Endothelial cell of umbilical vein (primary cell): ENCODE results near the gene PCNX1. TPM values are rescaled to one million over a fixed set of nuclear protein-coding genes. Genes with fewer than 3 reads are reported as not detected.

ENCODE experiments used
- BruUV-seq: library from RNA; stranded (reverse); fragments of 400-500 nt; replicated peaks from 2 replicates; lab custom pipeline; 2021; lab: Mats Ljungman, UMichigan
- CTCF ChIA-PET: fragments of 300-600, 350-600 bp; sonication (Branson Sonifier 250); formaldehyde crosslinking; loops from one replicate; lab custom pipeline; 2021; ENCODE audit warnings: antibody characterized with exemption, inconsistent platforms; lab: Charles Lee
- POLR2A ChIA-PET: fragments of 300-600, 350-600 bp; sonication (Branson Sonifier 250); formaldehyde crosslinking; loops from one replicate; lab custom pipeline; 2021; ENCODE audit warnings: antibody characterized with exemption, inconsistent platforms; lab: Charles Lee
- DNase-seq: peaks from one replicate; pipeline ENCODE4 v3.0.0-alpha.2; 2011; ENCODE audit warnings: low read depth, low spot score
- FAIRE-seq: peaks from 2 replicates; lab custom pipeline; 2011; peaks lifted over from hg19 to GRCh38; lab: Jason Lieb, UNC
- H2AFZ ChIP-seq: 2 replicates; pipeline ENCODE4 v1.6.0; 2012; ENCODE audit warnings: low read depth, low read length, control low read depth, inconsistent platforms
- H3K27ac ChIP-seq: 2 replicates; pipeline ENCODE4 v1.5.1; 2011; ENCODE audit warnings: low read depth, mild to moderate bottlenecking, control low read depth, low read length, moderate library complexity; ENCODE audit not compliant: insufficient read depth
- H3K27me3 ChIP-seq, 2 experiments: 2 replicates each; pipeline versions ENCODE4 v1.6.0 to v1.6.1; 2011; ENCODE audit warnings: low read length in 2 of 2, mixed read lengths in 1 of 2; ENCODE audit not compliant: control insufficient read depth in 2 of 2, insufficient read depth in 2 of 2
- H3K36me3 ChIP-seq, 2 experiments: 2 replicates in 1 of 2; 3 replicates in 1 of 2; pipeline ENCODE4 v1.5.1; 2011; ENCODE audit warnings: low read length in 2 of 2, mild to moderate bottlenecking in 1 of 2, moderate library complexity in 1 of 2; ENCODE audit not compliant: control insufficient read depth in 2 of 2, insufficient read depth in 2 of 2; ENCODE audit errors: extremely low read depth in 1 of 2
- H3K4me1 ChIP-seq: 3 replicates; pipeline ENCODE4 v1.5.1; 2011; ENCODE audit warnings: mild to moderate bottlenecking, low read length; ENCODE audit not compliant: control insufficient read depth, insufficient read depth; ENCODE audit errors: extremely low read depth
- H3K4me2 ChIP-seq: 2 replicates; pipeline ENCODE4 v1.6.1; 2011; ENCODE audit warnings: low read length, control low read depth, mixed read lengths; ENCODE audit not compliant: insufficient read depth
- H3K4me3 ChIP-seq, 3 experiments: fragments of 200-600 bp in 1 of 3; sonication (generic), shearing (Covaris generic) in 1 of 3; replicated peaks in 1 of 3; 2 replicates each; pipeline ENCODE4 v1.5.1; 2011 to 2016; ENCODE audit warnings: control low read depth in 3 of 3, low read length in 3 of 3, mild to moderate bottlenecking in 2 of 3, inconsistent platforms in 1 of 3, low read depth in 1 of 3, moderate library complexity in 1 of 3; ENCODE audit not compliant: insufficient read depth in 1 of 3
- H3K79me2 ChIP-seq: 2 replicates; pipeline ENCODE4 v1.6.0; 2012; ENCODE audit warnings: low read length, inconsistent platforms; ENCODE audit not compliant: control insufficient read depth, insufficient read depth
- H3K9ac ChIP-seq: replicated peaks from 2 replicates; pipeline ENCODE3; 2011; ENCODE audit warnings: low read length, control low read depth; ENCODE audit not compliant: insufficient read depth; ENCODE audit errors: extremely low read depth
- H3K9me1 ChIP-seq: replicated peaks from 3 replicates; pipeline ENCODE4 v1.6.0; 2011; ENCODE audit warnings: mild to moderate bottlenecking, low read length; ENCODE audit not compliant: control insufficient read depth, insufficient read depth; ENCODE audit errors: extremely low read depth
- H3K9me3 ChIP-seq: replicated peaks from 2 replicates; pipeline ENCODE4 v1.5.1; 2012; ENCODE audit warnings: low read length, inconsistent platforms; ENCODE audit not compliant: control insufficient read depth, insufficient read depth
- H4K20me1 ChIP-seq: replicated peaks from 2 replicates; pipeline ENCODE3; 2011; ENCODE audit warnings: mild to moderate bottlenecking, low read length; ENCODE audit not compliant: control insufficient read depth, insufficient read depth; ENCODE audit errors: extremely low read depth
- CTCF ChIP-seq, 2 donors: IDR thresholded peaks; 1 replicate in 1 of 2; 2 replicates in 1 of 2; pipeline ENCODE4 v1.5.1; 2011; ENCODE audit warnings: low read length in 2 of 2, mild to moderate bottlenecking in 2 of 2, moderate library complexity in 2 of 2, control low read depth in 1 of 2, inconsistent platforms in 1 of 2, low read depth in 1 of 2; ENCODE audit not compliant: insufficient read depth in 1 of 2; ENCODE audit errors: extremely low read depth in 1 of 2
- EZH2 ChIP-seq: IDR thresholded peaks from 2 replicates; pipeline ENCODE4 v1.6.1; 2012; ENCODE audit warnings: borderline replicate concordance, low read depth, mild to moderate bottlenecking, moderate library complexity, low read length, inconsistent platforms; ENCODE audit not compliant: severe bottlenecking
- JUN ChIP-seq: IDR thresholded peaks from 2 replicates; pipeline ENCODE4 v1.6.1; 2011; ENCODE audit warnings: borderline replicate concordance, low read depth; ENCODE audit not compliant: insufficient read length, insufficient read depth
- POLR2AphosphoS5 ChIP-seq: IDR thresholded peaks from 2 replicates; pipeline ENCODE4 v1.6.1; 2012; ENCODE audit warnings: low read depth, mild to moderate bottlenecking, control low read depth, low read length, moderate library complexity; ENCODE audit not compliant: insufficient read depth
- dilution Hi-C: fragments of 300-500 bp; cut with MboI; formaldehyde crosslinking; loops from one replicate; pipeline ENCODE4 v1.15.0; 2019; ENCODE audit warnings: low sequenced_read_pairs; ENCODE audit not compliant: extremely low pct_ligation_motif_present
- intact Hi-C: fragments of 100-400 bp; cut with micrococcal nuclease; formaldehyde crosslinking; loops from one replicate; pipeline ENCODE4 v1.10.0; 2022
- polyA plus RNA-seq, 4 experiments: library from polyadenylated mRNA; depleted of rRNA in 3 of 4; stranded (reverse) in 3 of 4; unstranded in 1 of 4; fragments of >200 nt; gene quantifications; 2 replicates each; pipeline versions ENCODE4 v1.2.1 to v1.2.3, GENCODE V29; 2011 to 2012; ENCODE audit warnings: missing spikeins in 1 of 4
- total RNA-seq: library from RNA; stranded (reverse); gene quantifications from 2 replicates; pipeline ENCODE4 v1.2.3, GENCODE V29; 2021

The PCNX1 gene
- total and polyA plus RNA-seq, 2 donors (not counting 3 experiments of a cell fraction or from before 2014, with no cell fraction given): 21.4 to 40.5 TPM

DNA sequence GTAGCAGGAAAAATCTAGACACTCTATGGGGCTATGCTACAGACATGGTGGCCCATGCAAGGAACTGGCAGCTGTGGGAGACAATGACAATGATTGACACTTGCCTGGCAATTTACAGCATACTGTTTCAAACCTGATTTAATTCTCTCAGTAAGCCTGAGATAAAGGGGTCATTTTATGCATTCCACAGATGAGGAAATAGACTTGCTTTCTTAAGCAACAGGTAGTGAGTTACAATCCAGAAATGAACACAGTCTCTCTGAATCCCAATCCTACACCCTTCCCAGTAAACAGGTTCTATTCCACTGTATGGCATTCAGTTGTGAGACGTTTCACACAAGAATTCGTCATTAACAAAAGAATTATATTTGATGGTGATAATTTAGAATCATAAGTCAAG, 15.5 kb upstream of the PCNX1 start:
- intact Hi-C loops: no loop called here
- no peaks in the 10 kb centered on the region for H3K9me3 ChIP-seq
- H3K4me3 ChIP-seq: no peak overlapping the region
- no peaks in the 10 kb centered on the region for H4K20me1 ChIP-seq
- CTCF ChIA-PET: interaction anchor here (1.1 kb wide), 1 partner anchor 15 kb away, joined by 5 read pairs; the partner anchor contains the start of gene PCNX1
- no peaks in the 10 kb centered on the region for H3K4me1 ChIP-seq
- dilution Hi-C loops: no loop called here
- no peak for FAIRE-seq
- no peak overlapping the region for H3K4me2 ChIP-seq
- H3K9me1 ChIP-seq: no peaks in the 10 kb centered on the region
- H3K36me3 ChIP-seq: no peaks in the 10 kb centered on the region
- H3K27ac ChIP-seq: no peak overlapping the region
- DNase-seq: no peak
- H3K9ac ChIP-seq: no peak overlapping the region
- POLR2A ChIA-PET: no interaction called here
- no peak overlapping the region for H2AFZ ChIP-seq
- no peaks in the 10 kb centered on the region for H3K79me2 ChIP-seq
- peaks cover 66 to 85% of the 10 kb centered on the region in 2 experiments for H3K27me3 ChIP-seq
- no peak for TF ChIP-seq EZH2
- no peak for TF ChIP-seq CTCF (IDR thresholded peaks at IDR 0.05; ENCODE audit: extremely low read depth in 1 of 2, insufficient read depth in 1 of 2, low read depth in 1 of 2, low read length in 2 of 2)
- no peak for TF ChIP-seq POLR2AphosphoS5
- no peak for TF ChIP-seq JUN
- BruUV-seq: no TSS peak
